ENCODE measurements around the gene SHC1.
A peak's percentile ranks its signal among the peaks of the same experiment; 100 is the strongest.
"Not testable (repeated sequence)": the region's sequence is repeated elsewhere in the genome, so short reads cannot be mapped to it uniquely, and the experiment has no call there.

Gene SHC1

DNA sequence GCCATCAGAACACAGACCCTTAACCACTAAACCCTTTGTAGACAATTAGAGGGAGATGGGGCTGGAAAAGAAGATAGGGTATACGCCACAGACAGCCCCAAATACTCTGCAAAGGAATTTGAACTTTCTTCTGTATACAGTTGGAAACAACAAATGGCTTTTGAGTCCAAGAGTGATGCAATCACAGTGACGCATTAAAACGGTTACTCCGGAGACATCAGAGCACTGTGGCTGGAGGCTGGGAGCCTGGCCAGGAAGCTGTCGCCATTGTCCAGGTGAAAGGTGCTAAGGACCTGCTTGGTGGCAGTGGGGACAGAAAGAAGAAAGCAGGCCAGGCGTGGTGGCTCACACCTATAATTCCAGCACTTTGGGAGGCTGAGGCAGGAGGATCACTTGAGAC lies 16.8 kb upstream of the SHC1 start:
- in situ Hi-C loops (cut with MboI; ENCODE audit: low sequenced_read_pairs, unreplicated experiment), result no loop called here
- no peak for DNase-seq (ENCODE audit: low spot score)
- TF ChIP-seq, protein P1, sequence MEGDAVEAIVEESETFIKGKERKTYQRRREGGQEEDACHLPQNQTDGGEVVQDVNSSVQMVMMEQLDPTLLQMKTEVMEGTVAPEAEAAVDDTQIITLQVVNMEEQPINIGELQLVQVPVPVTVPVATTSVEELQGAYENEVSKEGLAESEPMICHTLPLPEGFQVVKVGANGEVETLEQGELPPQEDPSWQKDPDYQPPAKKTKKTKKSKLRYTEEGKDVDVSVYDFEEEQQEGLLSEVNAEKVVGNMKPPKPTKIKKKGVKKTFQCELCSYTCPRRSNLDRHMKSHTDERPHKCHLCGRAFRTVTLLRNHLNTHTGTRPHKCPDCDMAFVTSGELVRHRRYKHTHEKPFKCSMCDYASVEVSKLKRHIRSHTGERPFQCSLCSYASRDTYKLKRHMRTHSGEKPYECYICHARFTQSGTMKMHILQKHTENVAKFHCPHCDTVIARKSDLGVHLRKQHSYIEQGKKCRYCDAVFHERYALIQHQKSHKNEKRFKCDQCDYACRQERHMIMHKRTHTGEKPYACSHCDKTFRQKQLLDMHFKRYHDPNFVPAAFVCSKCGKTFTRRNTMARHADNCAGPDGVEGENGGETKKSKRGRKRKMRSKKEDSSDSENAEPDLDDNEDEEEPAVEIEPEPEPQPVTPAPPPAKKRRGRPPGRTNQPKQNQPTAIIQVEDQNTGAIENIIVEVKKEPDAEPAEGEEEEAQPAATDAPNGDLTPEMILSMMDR (IDR thresholded peaks at IDR 0.05; ENCODE audit: borderline replicate concordance, control extremely low read depth, extremely low read depth, insufficient read depth, missing control alignments), result no peak

- in situ Hi-C loops (cut with MboI; ENCODE audit: low sequenced_read_pairs, unreplicated experiment); DNase-seq (ENCODE audit: low spot score): not testable (repeated sequence)
Observed at GRCh38 chr1:154986736-154987135, 16.2 kb upstream of the SHC1 start.

- in situ Hi-C loops (cut with MboI; ENCODE audit: low sequenced_read_pairs, unreplicated experiment), result no loop called here
- no peak for DNase-seq (ENCODE audit: low spot score)
- TF ChIP-seq, protein P1 (IDR thresholded peaks at IDR 0.05; ENCODE audit: borderline replicate concordance, control extremely low read depth, extremely low read depth, insufficient read depth, missing control alignments), result no peak
Observed at GRCh38 chr1:154983776-154984466, 13.4 kb upstream of the SHC1 start.

GRCh38 chr1:154982897-154983648 lies 12.5 kb upstream of the SHC1 start, which contains the start of gene FLAD1:
TSS of gene FLAD1 (plus strand) at chr1:154983344. CDS start at chr1:154983695, 351 bp downstream.
- TF ChIP-seq, protein P1 (IDR thresholded peaks at IDR 0.05; ENCODE audit: borderline replicate concordance, control extremely low read depth, extremely low read depth, insufficient read depth, missing control alignments), result no peak
- in situ Hi-C loops (cut with MboI; ENCODE audit: low sequenced_read_pairs, unreplicated experiment), result no loop called here

GRCh38 chr1:154982341-154982740 lies 11.8 kb upstream of the SHC1 start:
- in situ Hi-C loops (cut with MboI; ENCODE audit: low sequenced_read_pairs, unreplicated experiment), result no loop called here
- no peak for DNase-seq (ENCODE audit: low spot score)
- TF ChIP-seq, protein P1 (IDR thresholded peaks at IDR 0.05; ENCODE audit: borderline replicate concordance, control extremely low read depth, extremely low read depth, insufficient read depth, missing control alignments), result no peak

More at GRCh38 chr1:154982897-154983648, 12.5 kb upstream of the SHC1 start, which contains the start of gene FLAD1:
- peak; percentile 97 for DNase-seq (ENCODE audit: low spot score)

DNA sequence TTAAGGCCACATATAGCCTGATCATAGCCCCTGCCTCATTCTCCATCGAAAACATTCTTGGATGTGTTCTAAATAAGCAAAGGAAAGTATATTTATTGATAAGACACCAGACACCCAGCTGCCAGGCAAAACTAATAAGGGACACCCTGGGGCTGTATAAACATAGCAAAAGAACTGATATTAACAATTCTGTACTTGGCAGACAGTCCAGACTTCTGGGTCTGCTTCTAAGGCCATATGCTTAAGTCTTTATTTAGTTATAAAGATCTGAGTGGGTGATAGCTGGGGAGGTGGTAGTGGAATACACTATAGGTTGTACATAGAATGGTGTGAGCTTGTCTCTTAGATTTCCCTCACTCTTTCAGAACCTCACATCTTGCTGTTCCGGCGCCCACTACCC lies 7.8 kb upstream of the SHC1 start:
- in situ Hi-C loops (cut with MboI; ENCODE audit: low sequenced_read_pairs, unreplicated experiment), result no loop called here
- DNase-seq (ENCODE audit: low spot score), result no peak
- TF ChIP-seq, protein P1 (IDR thresholded peaks at IDR 0.05; ENCODE audit: borderline replicate concordance, control extremely low read depth, extremely low read depth, insufficient read depth, missing control alignments), result no peak

DNA sequence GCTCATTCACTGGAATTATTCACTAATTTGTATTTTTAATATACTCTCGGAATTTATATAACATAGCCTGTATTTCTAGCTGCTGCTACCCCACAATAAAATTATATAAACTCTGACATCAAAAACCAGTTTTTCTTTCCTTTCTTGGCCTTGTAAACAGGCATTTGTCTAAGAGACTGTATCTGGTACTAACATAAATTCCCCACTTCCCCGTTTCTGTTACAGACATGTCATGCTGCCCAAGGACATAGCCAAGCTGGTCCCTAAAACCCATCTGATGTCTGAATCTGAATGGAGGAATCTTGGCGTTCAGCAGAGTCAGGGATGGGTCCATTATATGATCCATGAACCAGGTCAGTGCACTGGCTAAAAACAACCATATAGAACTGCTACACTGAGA lies 7.2 kb upstream of the SHC1 start:
- DNase-seq (ENCODE audit: low spot score); in situ Hi-C loops (cut with MboI; ENCODE audit: low sequenced_read_pairs, unreplicated experiment): not testable (repeated sequence)
